ENCODE data around the gene COL6A1.

- TF ChIP-seq TAF1 (IDR thresholded peaks at IDR 0.05; ENCODE audit: borderline replicate concordance, low read depth, low read length) (no peak), POLR2A (IDR thresholded peaks at IDR 0.05; ENCODE audit: low read depth, low read length) (no peak)
Measured at GRCh38 chr21:46050668-46051378, 69.3 kb downstream of the COL6A1 start.
